Middle frontal gyrus (tissue), 1 donor: ENCODE data around the gene FAM162B.
"Not testable (repeated sequence)": the region's sequence is repeated elsewhere in the genome, so short reads cannot be mapped to it uniquely, and the experiment has no call there.

Experiments used
- DNase-seq: peaks from one replicate; pipeline ENCODE4 v3.0.0-alpha.2; 2015; ENCODE audit warnings: low spot score; ENCODE audit errors: extremely low spot score

FAM162B gene

GRCh38 chr6:116726947-116727346, 38.6 kb downstream of the FAM162B start:
- DNase-seq: no peak

- no peak for DNase-seq
Observed at GRCh38 chr6:116714761-116715160, 50.8 kb downstream of the FAM162B start.

GRCh38 chr6:116714296-116714695, 51.2 kb downstream of the FAM162B start:
- no peak for DNase-seq

GRCh38 chr6:116705917-116706316, 59.6 kb downstream of the FAM162B start:
- DNase-seq: no peak

GRCh38 chr6:116703888-116704287, 61.6 kb downstream of the FAM162B start:
- DNase-seq: not testable (repeated sequence)
